ENCODE data around the gene ULK4.

ULK4 gene

GRCh38 chr3:41430391-41430790, 531.5 kb downstream of the ULK4 start (continued):
- TF ChIP-seq INSM2 (tag by site-specific recombination; IDR thresholded peaks at IDR 0.05) = no peak
- no peak for TF ChIP-seq ZNF292 (tag by site-specific recombination; IDR thresholded peaks at IDR 0.05; ENCODE audit: borderline replicate concordance, low read depth)
- TF ChIP-seq SETDB1 (IDR thresholded peaks at IDR 0.05; ENCODE audit: insufficient read length, low read length) = no peak
- no peak for TF ChIP-seq ZNF280D (tag by site-specific recombination; IDR thresholded peaks at IDR 0.05)
- no peak for TF ChIP-seq OSR2 (tag by site-specific recombination; IDR thresholded peaks at IDR 0.05)
- no peak for TF ChIP-seq ZNF404 (tag by site-specific recombination; IDR thresholded peaks at IDR 0.05)

- Histone ChIP-seq H3K4me1 (ENCODE audit: control insufficient read depth, insufficient read depth, low read length) (no peaks in the 10 kb centered on the region), H3K27ac (ENCODE audit: extremely low read depth, low read depth, low read length) (no peak overlapping the region), H3K4me3 (ENCODE audit: low read depth, low read length) (no peak overlapping the region), H3K36me3 (ENCODE audit: control insufficient read depth in 2 of 2, insufficient read depth in 1 of 2, low read length in 2 of 2) (no peaks in the 10 kb centered on the region), H3K9me3 (ENCODE audit: control insufficient read depth, insufficient read depth, low read depth, low read length) (no peaks in the 10 kb centered on the region)
- POLR2A ChIA-PET = no interaction called here
- CTCF ChIA-PET = no interaction called here
- TF ChIP-seq ZBTB26 (tag by site-specific recombination; optimal IDR thresholded peaks at IDR 0.05) (no peak), ZNF26 (tag by site-specific recombination; IDR thresholded peaks at IDR 0.05) (no peak), ZNF324 (tag by site-specific recombination; IDR thresholded peaks at IDR 0.05) (no peak), ZSCAN5A (tag by site-specific recombination; IDR thresholded peaks at IDR 0.05) (no peak), ZNF138 (tag by site-specific recombination; IDR thresholded peaks at IDR 0.05; ENCODE audit: borderline replicate concordance) (no peak), HOXA7 (CRISPR knock-in tag; IDR thresholded peaks at IDR 0.05; ENCODE audit: borderline replicate concordance) (no peak), ZNF623 (tag by site-specific recombination; IDR thresholded peaks at IDR 0.05) (no peak), YY1 (tag by site-specific recombination; IDR thresholded peaks at IDR 0.05) (no peak), ZNF530 (tag by site-specific recombination; IDR thresholded peaks at IDR 0.05; ENCODE audit: low read depth) (no peak), ZNF169 (tag by site-specific recombination; IDR thresholded peaks at IDR 0.05) (no peak), GLI4 (tag by site-specific recombination; IDR thresholded peaks at IDR 0.05) (no peak), ZNF302 (tag by site-specific recombination; IDR thresholded peaks at IDR 0.05; ENCODE audit: low read depth) (no peak), ZXDB (tag by site-specific recombination; IDR thresholded peaks at IDR 0.05) (no peak)
Observed at GRCh38 chr3:41426485-41426884, 535.4 kb downstream of the ULK4 start.
